GM12891 (cell line): Measurements from ENCODE around the gene WWC2.

Experiments used
- POLR2A ChIP-seq: IDR thresholded peaks from 2 replicates; pipeline ENCODE4 v1.6.1; 2011; ENCODE audit warnings: low read depth, low read length, control low read depth
- POLR2AphosphoS5 ChIP-seq: IDR thresholded peaks from 2 replicates; pipeline ENCODE4 v1.6.1; 2011; ENCODE audit warnings: low read depth, low read length, control low read depth
- TAF1 ChIP-seq: IDR thresholded peaks from 2 replicates; pipeline ENCODE4 v1.6.1; 2011; ENCODE audit warnings: low read depth, low read length, control low read depth

DNA sequence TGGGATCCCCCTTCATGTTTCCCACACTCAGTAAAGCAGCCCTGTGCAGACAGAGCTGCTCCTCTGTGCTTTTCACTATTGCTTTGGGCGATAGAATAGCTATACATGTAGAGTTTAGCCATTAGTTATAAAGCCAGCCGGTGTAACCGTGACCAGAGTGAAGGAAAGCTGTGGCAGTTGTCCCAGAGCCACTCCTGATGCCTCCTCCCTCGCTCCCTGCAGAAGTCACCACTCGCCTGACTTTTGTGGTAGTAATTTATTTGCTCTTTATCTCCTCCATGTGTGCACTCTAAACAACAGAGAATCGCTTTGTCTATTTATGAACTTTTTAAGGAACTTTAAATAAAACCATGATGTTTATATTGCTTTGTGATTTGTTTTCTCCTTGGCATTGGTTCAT lies 41.8 kb upstream of the WWC2 start:
- TF ChIP-seq POLR2A (no peak), TAF1 (no peak), POLR2AphosphoS5 (no peak)
